VCaP (cell line): ENCODE measurements around the gene SMAD5.

ENCODE experiments used
- H3K27ac ChIP-seq: fragments of 450-650 bp; 2 replicates; pipeline ENCODE4 v1.5.1; 2017
- TF ChIP-seq, protein P1 (sequence below): fragments of 450-650 bp; conservative IDR thresholded peaks from 2 replicates; pipeline ENCODE4 v1.5.1; 2017; ENCODE audit warnings: mild to moderate bottlenecking, moderate library complexity

The SMAD5 gene

DNA sequence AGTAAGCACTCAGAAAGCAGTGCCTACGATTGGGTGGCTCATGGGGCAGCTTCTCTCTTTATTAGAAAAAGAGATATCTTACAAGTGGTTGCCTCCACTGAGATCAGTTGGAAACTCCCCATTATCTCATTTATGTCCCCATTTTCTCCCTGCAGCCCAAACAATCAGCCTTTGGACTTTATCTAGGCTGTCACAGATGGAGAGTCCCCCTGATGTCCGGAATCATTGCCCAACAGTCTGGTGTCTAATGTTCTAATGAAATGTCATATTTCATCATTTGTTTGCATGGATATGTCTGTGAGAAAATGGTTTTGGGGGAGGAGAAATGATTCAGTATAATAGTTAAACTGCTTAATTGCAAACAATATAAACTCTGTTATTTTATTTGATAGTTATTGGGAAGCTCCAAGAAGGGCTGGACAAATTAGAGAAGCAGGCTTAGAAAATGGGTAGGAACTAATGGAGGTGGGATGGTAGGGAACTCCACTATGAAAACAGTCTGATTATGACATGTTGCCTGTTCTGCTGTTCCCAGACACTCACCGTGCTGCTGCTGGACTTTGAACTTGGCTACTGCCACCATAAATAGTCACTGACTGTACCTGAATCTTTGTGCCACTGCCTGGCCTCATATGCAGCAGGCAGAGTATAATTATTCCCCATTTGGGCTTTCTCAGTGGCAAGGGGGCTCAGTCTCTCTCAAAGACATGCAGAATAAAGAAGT lies 38.3 kb upstream of the SMAD5 start:
- no peak overlapping the region for H3K27ac ChIP-seq

DNA sequence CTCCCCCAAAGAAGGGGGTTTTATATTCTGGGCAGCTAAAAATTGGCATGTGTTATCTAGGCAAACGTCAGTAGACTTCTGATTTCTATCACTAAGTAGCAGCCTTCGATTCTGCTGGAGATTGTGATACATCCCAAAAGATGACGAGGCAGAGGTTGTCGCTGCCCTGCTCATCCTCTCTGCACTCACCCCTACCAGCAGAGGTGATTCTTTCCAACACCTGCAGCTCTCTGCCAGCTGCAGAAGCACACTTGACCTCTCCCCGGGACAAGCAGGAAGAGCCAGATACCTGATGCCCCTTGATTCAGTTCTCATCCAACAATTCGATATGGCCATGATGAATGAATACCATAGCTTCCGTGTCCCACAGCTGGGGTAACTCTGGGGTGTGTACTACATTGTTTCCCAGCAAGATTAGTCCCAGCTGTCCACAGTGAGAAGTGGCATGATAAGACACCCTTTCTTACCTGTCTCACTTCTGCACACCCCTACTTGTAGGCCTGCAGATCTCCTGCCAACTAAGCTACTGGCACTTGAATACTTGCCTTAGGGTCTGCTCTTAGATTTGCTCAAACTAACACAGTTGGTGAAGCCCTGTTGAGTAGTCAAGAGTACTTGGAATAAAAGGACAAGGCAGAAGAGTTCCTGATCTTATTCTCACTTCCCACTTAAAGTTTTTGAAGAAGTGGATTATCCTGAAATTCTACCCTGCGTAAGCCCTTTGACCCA lies 37.6 kb upstream of the SMAD5 start:
- TF ChIP-seq, protein P1, sequence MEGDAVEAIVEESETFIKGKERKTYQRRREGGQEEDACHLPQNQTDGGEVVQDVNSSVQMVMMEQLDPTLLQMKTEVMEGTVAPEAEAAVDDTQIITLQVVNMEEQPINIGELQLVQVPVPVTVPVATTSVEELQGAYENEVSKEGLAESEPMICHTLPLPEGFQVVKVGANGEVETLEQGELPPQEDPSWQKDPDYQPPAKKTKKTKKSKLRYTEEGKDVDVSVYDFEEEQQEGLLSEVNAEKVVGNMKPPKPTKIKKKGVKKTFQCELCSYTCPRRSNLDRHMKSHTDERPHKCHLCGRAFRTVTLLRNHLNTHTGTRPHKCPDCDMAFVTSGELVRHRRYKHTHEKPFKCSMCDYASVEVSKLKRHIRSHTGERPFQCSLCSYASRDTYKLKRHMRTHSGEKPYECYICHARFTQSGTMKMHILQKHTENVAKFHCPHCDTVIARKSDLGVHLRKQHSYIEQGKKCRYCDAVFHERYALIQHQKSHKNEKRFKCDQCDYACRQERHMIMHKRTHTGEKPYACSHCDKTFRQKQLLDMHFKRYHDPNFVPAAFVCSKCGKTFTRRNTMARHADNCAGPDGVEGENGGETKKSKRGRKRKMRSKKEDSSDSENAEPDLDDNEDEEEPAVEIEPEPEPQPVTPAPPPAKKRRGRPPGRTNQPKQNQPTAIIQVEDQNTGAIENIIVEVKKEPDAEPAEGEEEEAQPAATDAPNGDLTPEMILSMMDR: no peak
- H3K27ac ChIP-seq: no peak overlapping the region

More for the DNA sequence above, 38.3 kb upstream of the SMAD5 start:
- TF ChIP-seq, protein P1: no peak

DNA sequence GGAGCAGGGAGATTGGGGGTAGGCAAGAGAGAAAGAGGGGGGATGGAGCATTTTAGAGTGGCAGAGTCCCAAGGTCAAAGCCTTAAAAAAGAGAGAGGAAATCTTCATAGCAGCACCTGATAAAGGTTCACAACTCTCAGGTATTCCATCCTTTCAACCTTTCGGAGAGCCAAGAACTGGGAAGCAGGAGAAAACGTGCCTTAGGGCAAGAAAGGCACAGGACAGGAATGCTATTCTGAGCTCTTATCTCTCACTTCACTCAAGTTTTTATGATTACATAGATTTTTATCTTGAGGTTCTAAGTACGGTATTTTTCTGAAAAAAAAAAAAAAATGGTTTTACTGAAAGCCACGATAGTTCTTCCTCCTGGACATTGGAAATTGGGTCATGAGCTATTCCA lies 34.5 kb upstream of the SMAD5 start:
- TF ChIP-seq, protein P1: no peak
- H3K27ac ChIP-seq: no peak overlapping the region

DNA sequence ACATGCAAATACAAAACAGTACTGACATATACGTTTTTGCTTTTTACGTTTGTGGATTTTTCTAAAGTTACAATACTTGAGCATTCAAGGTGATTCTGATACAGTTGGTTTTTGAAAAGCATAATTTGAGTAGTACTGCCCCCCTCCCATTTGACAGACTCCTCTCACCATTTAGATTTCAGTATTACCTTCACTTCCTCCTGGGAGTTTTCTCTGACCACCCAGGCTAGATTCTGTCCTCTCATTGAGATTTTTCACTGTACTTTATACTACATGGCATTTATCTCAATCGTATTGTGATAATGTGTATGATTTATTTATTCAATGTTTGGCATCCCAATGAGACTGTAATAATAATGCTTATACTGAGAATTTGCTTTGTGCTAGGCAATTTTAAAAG lies 32.8 kb upstream of the SMAD5 start:
- TF ChIP-seq, protein P1: no peak
- H3K27ac ChIP-seq: no peak overlapping the region

DNA sequence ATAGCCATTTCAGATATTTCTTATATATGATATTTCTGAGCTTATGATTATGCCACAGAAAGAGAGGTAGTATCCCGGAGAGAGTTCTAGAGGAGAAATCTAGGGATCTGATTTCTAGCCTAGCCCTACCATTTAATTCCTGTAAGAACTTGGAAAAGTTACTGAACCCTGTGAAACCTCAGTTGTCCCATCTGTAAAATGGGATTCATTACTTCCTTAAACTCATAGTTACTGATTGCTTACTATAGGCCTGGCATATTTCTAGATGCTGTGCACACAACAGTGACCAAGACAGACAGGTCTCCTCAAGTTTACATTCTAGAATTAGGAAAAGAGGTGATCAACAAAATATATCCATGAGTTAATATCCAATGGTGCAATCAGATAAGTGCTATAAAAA lies 30.8 kb upstream of the SMAD5 start:
- TF ChIP-seq, protein P1: no peak
- H3K27ac ChIP-seq: no peak overlapping the region

DNA sequence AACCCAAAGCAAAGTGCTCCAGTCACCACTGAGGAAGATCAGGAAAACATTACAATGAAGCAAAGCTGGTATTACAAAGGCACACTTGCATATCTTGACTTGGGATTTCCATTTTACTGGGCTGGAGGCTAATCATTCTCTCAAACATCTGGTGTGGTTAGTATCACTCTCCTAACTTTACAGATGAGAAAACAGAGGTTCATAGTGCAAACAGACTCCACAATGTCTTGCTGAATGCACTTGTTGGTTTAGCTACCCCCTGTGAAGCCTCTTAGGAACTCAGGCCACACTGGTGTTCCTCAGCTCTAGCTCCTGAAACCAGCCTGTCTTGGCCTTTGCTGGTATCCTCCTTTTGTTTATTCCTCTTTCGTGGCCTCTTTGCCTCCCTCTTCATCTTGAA lies 29.5 kb upstream of the SMAD5 start:
- H3K27ac ChIP-seq: no peak overlapping the region
- TF ChIP-seq, protein P1: no peak

DNA sequence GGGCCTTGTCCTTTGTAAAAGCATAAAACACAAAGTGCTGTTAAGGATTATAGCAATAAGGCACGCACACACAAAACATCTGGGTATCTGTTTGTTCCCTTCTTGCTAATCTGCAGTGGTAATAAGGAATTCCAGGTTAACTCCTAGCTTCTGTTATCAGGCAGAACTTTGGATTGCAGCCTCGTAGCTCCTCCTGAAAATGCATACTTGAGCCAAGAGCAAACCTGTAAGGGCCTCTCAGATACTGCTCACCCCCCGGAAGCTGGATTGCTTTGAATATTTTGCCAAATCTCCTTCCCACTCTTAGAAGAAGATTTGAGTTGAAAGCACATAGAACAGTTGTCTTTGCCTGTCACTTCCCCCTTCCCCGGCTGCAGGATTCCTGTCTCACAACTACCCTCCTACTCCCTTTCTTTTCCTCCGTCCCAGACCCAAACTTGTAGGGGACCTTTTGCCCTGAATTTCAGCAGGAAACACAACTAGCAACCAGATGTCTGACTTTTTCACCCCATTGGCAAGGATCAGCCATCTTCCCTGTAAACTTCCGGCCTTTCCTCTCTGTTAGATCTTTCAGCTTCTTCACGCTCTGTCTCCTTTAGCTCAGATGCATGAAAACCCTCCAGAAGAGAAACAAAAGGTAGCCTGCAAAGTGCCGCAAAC lies 28.2 kb upstream of the SMAD5 start:
- H3K27ac ChIP-seq: no peak overlapping the region
- TF ChIP-seq, protein P1: no peak
